DMS153 (cell line): ENCODE results near the gene SYT6.

ENCODE experiments used
- DNase-seq: peaks from one replicate; lab custom pipeline; 2025; lab: John Stamatoyannopoulos, UW

The SYT6 gene

GRCh38 chr1:114154146-114154962 lies 685 bp upstream of the SYT6 start:
- DNase-seq: no peak

GRCh38 chr1:114152508-114153260 lies 985 bp downstream of the SYT6 start:
- DNase-seq: no peak

GRCh38 chr1:114152089-114152507 lies 1.6 kb downstream of the SYT6 start:
- DNase-seq: no peak

- no peak for DNase-seq
These were observed 3.7 kb downstream of the SYT6 start for GRCh38 chr1:114150016-114150415.

GRCh38 chr1:114149211-114149610 lies 4.5 kb downstream of the SYT6 start:
- no peak for DNase-seq

GRCh38 chr1:114145504-114146151 lies 8.0 kb downstream of the SYT6 start:
- DNase-seq: no peak

- no peak for DNase-seq
These were observed 9.7 kb downstream of the SYT6 start for GRCh38 chr1:114144016-114144415.

GRCh38 chr1:114139540-114139939 lies 14.1 kb downstream of the SYT6 start:
- DNase-seq: no peak

GRCh38 chr1:114137497-114137896 lies 16.2 kb downstream of the SYT6 start:
- no peak for DNase-seq

- DNase-seq: no peak
These were observed 17.9 kb downstream of the SYT6 start for GRCh38 chr1:114135786-114136185.

GRCh38 chr1:114134518-114134917 lies 19.2 kb downstream of the SYT6 start:
- no peak for DNase-seq

- no peak for DNase-seq
These were observed 20.5 kb downstream of the SYT6 start for GRCh38 chr1:114133129-114133528.

- DNase-seq: no peak
These were observed 22.0 kb downstream of the SYT6 start for GRCh38 chr1:114131526-114132220.

- DNase-seq: no peak
These were observed 22.7 kb downstream of the SYT6 start for GRCh38 chr1:114130846-114131525.

- DNase-seq: no peak
These were observed 23.5 kb downstream of the SYT6 start for GRCh38 chr1:114130213-114130612.

GRCh38 chr1:114128293-114128692 lies 25.4 kb downstream of the SYT6 start:
- DNase-seq: no peak

GRCh38 chr1:114126261-114127095 lies 27.2 kb downstream of the SYT6 start:
- DNase-seq: no peak

- DNase-seq: no peak
These were observed 29.0 kb downstream of the SYT6 start for GRCh38 chr1:114124644-114125043.

- no peak for DNase-seq
These were observed 30.6 kb downstream of the SYT6 start for GRCh38 chr1:114122941-114123618.

- no peak for DNase-seq
These were observed 35.2 kb downstream of the SYT6 start for GRCh38 chr1:114118351-114118990.
